ENCODE results near the gene SYNGR3.

SYNGR3 gene

DNA sequence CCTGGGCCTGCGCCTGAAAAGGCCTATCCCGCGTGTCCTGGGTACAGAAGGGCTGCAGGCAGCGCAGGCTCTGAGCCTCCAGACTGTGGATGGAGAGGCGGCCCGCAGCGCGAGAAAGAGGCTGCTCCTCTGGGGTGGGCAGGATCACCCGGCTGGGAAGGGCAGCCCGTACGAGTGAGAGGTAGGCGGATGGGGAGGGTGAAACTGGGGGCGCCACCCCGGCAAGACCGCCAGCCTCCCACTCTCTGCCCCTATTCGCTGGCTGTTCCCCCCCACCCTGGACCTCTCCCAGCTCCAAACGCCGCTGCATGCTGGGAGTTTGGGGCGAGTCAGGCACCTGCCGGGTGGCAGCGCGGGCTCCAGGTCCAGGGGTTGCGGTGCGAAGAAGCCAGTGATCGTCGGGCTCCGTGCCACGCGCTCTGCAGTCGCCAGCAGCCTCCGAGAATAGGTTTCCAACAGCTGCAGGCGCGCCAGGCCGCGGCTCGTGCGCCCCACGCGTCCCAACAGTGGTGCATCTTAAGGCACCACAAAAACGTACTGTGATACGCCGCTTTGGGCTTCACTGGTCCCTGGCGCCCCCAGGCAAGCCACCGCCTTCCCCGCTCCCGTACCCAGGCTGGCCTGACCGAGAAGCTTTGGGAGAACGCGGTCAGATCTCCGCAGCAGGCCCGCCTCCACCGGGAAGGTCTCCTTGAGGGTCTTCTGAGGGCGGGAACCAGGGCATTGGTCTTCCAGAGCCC is 9.6 kb upstream of the SYNGR3 start:
- H3K4me2 ChIP-seq (ENCODE audit: low read depth, low read length, poor library complexity, severe bottlenecking), result no peak overlapping the region
- TF ChIP-seq, protein P1, sequence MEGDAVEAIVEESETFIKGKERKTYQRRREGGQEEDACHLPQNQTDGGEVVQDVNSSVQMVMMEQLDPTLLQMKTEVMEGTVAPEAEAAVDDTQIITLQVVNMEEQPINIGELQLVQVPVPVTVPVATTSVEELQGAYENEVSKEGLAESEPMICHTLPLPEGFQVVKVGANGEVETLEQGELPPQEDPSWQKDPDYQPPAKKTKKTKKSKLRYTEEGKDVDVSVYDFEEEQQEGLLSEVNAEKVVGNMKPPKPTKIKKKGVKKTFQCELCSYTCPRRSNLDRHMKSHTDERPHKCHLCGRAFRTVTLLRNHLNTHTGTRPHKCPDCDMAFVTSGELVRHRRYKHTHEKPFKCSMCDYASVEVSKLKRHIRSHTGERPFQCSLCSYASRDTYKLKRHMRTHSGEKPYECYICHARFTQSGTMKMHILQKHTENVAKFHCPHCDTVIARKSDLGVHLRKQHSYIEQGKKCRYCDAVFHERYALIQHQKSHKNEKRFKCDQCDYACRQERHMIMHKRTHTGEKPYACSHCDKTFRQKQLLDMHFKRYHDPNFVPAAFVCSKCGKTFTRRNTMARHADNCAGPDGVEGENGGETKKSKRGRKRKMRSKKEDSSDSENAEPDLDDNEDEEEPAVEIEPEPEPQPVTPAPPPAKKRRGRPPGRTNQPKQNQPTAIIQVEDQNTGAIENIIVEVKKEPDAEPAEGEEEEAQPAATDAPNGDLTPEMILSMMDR (IDR thresholded peaks at IDR 0.05; ENCODE audit: insufficient read depth, low read length, poor library complexity, severe bottlenecking), result no peak
- no peak for TF ChIP-seq EZH2phosphoT487 (conservative IDR thresholded peaks at IDR 0.05; ENCODE audit: low read length)
- H3K36me3 ChIP-seq (ENCODE audit: low read length), result no peaks in the 10 kb centered on the region
- no peaks in the 10 kb centered on the region for H3K79me2 ChIP-seq (ENCODE audit: insufficient read depth, low read length)
- no peaks in the 10 kb centered on the region for H3K9me3 ChIP-seq (ENCODE audit: insufficient read depth, low read length)
- H4K20me1 ChIP-seq (ENCODE audit: low read depth, low read length), result no peaks in the 10 kb centered on the region
- H3F3A ChIP-seq (ENCODE audit: insufficient read depth), result no peaks in the 10 kb centered on the region
- no peak overlapping the region for H2AFZ ChIP-seq (ENCODE audit: low read depth, low read length, severe bottlenecking)
- H3K4me3 ChIP-seq (ENCODE audit: insufficient read depth, low read length, poor library complexity, severe bottlenecking), result no peak overlapping the region
- no peak overlapping the region for H3K9ac ChIP-seq (ENCODE audit: low read length)
- H3K27ac ChIP-seq (ENCODE audit: low read depth, low read length), result no peak overlapping the region
- H3K27me3 ChIP-seq (ENCODE audit: low read length), result no peaks in the 10 kb centered on the region
- no peaks in the 10 kb centered on the region for H3K9me2 ChIP-seq (replicated peaks; ENCODE audit: insufficient read depth, low read length)

DNA sequence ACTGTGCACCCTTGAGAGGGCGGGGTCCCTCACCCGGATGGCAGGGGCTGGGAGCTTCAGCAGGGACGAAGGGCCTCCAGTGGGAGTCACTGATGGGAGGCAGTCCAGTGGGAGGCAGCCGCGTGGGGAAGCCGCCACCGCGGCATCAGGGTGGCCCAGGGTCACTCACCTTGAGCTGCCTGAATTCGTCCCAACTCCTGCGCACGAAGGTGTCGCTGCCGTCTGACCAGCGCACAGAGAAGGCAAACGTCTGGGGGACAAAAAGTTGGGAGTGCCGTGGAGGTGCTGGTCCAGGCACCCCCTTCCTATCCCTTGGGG is 9.0 kb upstream of the SYNGR3 start:
- H3K9ac ChIP-seq (ENCODE audit: low read length), result no peak overlapping the region
- no peaks in the 10 kb centered on the region for H3K9me3 ChIP-seq (ENCODE audit: insufficient read depth, low read length)
- no peaks in the 10 kb centered on the region for H3K27me3 ChIP-seq (ENCODE audit: low read length)
- no peak overlapping the region for H3K4me3 ChIP-seq (ENCODE audit: insufficient read depth, low read length, poor library complexity, severe bottlenecking)
- no peaks in the 10 kb centered on the region for H3K79me2 ChIP-seq (ENCODE audit: insufficient read depth, low read length)
- H3F3A ChIP-seq (ENCODE audit: insufficient read depth), result no peaks in the 10 kb centered on the region
- TF ChIP-seq, protein P1 (IDR thresholded peaks at IDR 0.05; ENCODE audit: insufficient read depth, low read length, poor library complexity, severe bottlenecking), result no peak
- TF ChIP-seq EZH2phosphoT487 (conservative IDR thresholded peaks at IDR 0.05; ENCODE audit: low read length), result no peak
- no peak overlapping the region for H3K27ac ChIP-seq (ENCODE audit: low read depth, low read length)
- no peaks in the 10 kb centered on the region for H4K20me1 ChIP-seq (ENCODE audit: low read depth, low read length)
- H2AFZ ChIP-seq (ENCODE audit: low read depth, low read length, severe bottlenecking), result no peak overlapping the region
- H3K9me2 ChIP-seq (replicated peaks; ENCODE audit: insufficient read depth, low read length), result no peaks in the 10 kb centered on the region
- no peaks in the 10 kb centered on the region for H3K36me3 ChIP-seq (ENCODE audit: low read length)
- no peak overlapping the region for H3K4me2 ChIP-seq (ENCODE audit: low read depth, low read length, poor library complexity, severe bottlenecking)

- Histone ChIP-seq H4K20me1 (ENCODE audit: low read depth, low read length) (no peaks in the 10 kb centered on the region), H3K27me3 (ENCODE audit: low read length) (no peaks in the 10 kb centered on the region), H2AFZ (ENCODE audit: low read depth, low read length, severe bottlenecking) (no peak within 1 kb of the TSS), H3K9me2 (replicated peaks; ENCODE audit: insufficient read depth, low read length) (no peaks in the 10 kb centered on the region), H3K36me3 (ENCODE audit: low read length) (no peaks in the 10 kb centered on the region), H3F3A (ENCODE audit: insufficient read depth) (no peaks in the 10 kb centered on the region), H3K4me2 (ENCODE audit: low read depth, low read length, poor library complexity, severe bottlenecking) (no peak within 1 kb of the TSS), H3K79me2 (ENCODE audit: insufficient read depth, low read length) (no peaks in the 10 kb centered on the region), H3K4me3 (ENCODE audit: insufficient read depth, low read length, poor library complexity, severe bottlenecking) (no peak within 1 kb of the TSS), H3K27ac (ENCODE audit: low read depth, low read length) (no peak within 1 kb of the TSS), H3K9me3 (ENCODE audit: insufficient read depth, low read length) (no peaks in the 10 kb centered on the region), H3K9ac (ENCODE audit: low read length) (no peak within 1 kb of the TSS)
- TF ChIP-seq EZH2phosphoT487 (conservative IDR thresholded peaks at IDR 0.05; ENCODE audit: low read length), result no peak
- TF ChIP-seq, protein P1 (IDR thresholded peaks at IDR 0.05; ENCODE audit: insufficient read depth, low read length, poor library complexity, severe bottlenecking), result no peak
Measured at GRCh38 chr16:1981398-1981836, 8.4 kb upstream of the SYNGR3 start, which contains the start of gene NOXO1. NOXO1 (minus strand) TSS chr16:1981469; CDS start chr16:1981179, 290 bp downstream.

Data from SU-DHL-6 (cell line).